ENCODE results near the gene ZBTB32.

Gene ZBTB32

GRCh38 chr19:35746531-35746930, 42.2 kb downstream of the ZBTB32 start:
- no peak overlapping the region for H3K4ac ChIP-seq (ENCODE audit: low read depth, low read length)
- no peak overlapping the region for H4K5ac ChIP-seq (ENCODE audit: low read length)
- no peak overlapping the region for H2BK15ac ChIP-seq (replicated peaks; ENCODE audit: low read depth)
- H3K4me1 ChIP-seq (ENCODE audit: control insufficient read depth, low read depth, low read length) = no peaks in the 10 kb centered on the region
- H3K27ac ChIP-seq (ENCODE audit: low read depth, low read length) = no peak overlapping the region
- no peak overlapping the region for H2AK5ac ChIP-seq (ENCODE audit: low read length)
- H3K36me3 ChIP-seq (ENCODE audit: control insufficient read depth, insufficient read depth, low read length) = no peaks in the 10 kb centered on the region
- H3K79me1 ChIP-seq (ENCODE audit: low read length) = no peaks in the 10 kb centered on the region
- H2BK120ac ChIP-seq (ENCODE audit: low read depth, low read length) = no peak overlapping the region
- H3K4me3 ChIP-seq (ENCODE audit: low read length) = no peak overlapping the region
- no peaks in the 10 kb centered on the region for H3K79me2 ChIP-seq (ENCODE audit: control insufficient read depth, insufficient read depth, low read length)
- no peak for DNase-seq
- no peaks in the 10 kb centered on the region for H3K27me3 ChIP-seq (ENCODE audit: insufficient read depth, low read length, poor library complexity)
- peak overlapping the region; percentile 75 for H3K56ac ChIP-seq (ENCODE audit: low read length)
- no CpG with 5 or more reads among the region's 5 CpGs for WGBS (ENCODE audit: extremely low coverage, insufficient coverage, low lambda C conversion rate)
- H2BK5ac ChIP-seq (ENCODE audit: low read length) = no peak overlapping the region
- no peak overlapping the region for H3K23ac ChIP-seq (ENCODE audit: low read length)
- peak overlapping the region; percentile 93 for H3K4me2 ChIP-seq (ENCODE audit: low read length)
- no peak overlapping the region for H4K8ac ChIP-seq (ENCODE audit: low read depth, low read length)
- H3K9ac ChIP-seq (ENCODE audit: low read length) = peak overlapping the region; percentile 90
- H3K18ac ChIP-seq (ENCODE audit: low read length) = no peak overlapping the region

DNA sequence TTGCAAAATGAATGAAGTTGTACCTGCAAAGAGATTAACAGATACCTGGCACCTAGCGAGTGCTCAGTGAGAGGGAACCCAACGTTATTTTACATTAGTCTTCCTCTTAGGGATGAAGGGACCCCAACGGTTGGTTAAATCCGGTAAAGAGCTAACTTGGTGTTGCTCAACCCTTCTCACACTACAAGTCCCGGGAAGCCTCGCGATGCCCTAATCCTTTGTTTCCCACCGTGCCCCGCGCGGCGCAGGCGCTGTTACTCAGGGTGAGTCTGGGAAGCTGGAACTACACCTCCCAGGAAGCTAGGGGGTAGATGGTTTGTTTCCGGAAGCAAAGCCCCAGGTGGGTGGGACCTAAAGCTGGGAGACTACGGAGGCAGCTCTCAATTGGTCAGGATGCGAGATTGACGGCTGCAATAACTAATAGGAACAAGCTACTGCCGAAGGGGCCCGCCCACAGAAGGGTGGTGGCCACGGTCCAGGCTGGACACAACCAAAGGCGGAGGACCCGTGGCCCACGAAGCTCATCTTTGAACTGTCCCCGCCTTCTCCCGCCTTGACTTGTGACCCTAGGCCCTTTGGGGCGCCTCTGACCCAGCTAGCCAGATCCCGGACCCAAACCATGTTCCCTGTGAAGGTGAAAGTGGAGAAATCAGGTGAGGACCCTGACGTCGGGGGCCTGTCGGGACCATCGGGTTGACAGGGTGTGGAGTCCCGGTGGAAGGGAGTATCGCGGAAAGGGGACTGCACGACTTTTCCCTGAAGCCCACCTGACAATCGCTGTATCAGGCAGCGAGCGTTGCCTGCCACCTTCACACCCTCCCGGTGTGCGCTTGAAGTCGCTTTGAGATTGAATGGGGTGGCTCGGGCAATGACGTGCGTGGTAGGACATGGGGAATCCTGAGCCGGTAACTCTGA, 44.0 kb downstream of the ZBTB32 start, which contains the start of gene LIN37:
Gene LIN37, plus strand, starts transcription at position 471 of the 915 bp plus-strand sequence. Its CDS starts 149 bp downstream, at position 620.
- H3K79me2 ChIP-seq (ENCODE audit: control insufficient read depth, insufficient read depth, low read length) = no peaks in the 10 kb centered on the region
- H3K9ac ChIP-seq (ENCODE audit: low read length) = peak within 1 kb of the TSS; percentile 85
- H3K23ac ChIP-seq (ENCODE audit: low read length) = no peak within 1 kb of the TSS
- no peak within 1 kb of the TSS for H3K18ac ChIP-seq (ENCODE audit: low read length)
- no peaks in the 10 kb centered on the region for H3K4me1 ChIP-seq (ENCODE audit: control insufficient read depth, low read depth, low read length)
- no peak within 1 kb of the TSS for H2AK5ac ChIP-seq (ENCODE audit: low read length)
- H3K4me3 ChIP-seq (ENCODE audit: low read length) = peak within 1 kb of the TSS; percentile 95
- peak; percentile 100 for DNase-seq
- no peak within 1 kb of the TSS for H2BK5ac ChIP-seq (ENCODE audit: low read length)
- no peaks in the 10 kb centered on the region for H3K36me3 ChIP-seq (ENCODE audit: control insufficient read depth, insufficient read depth, low read length)
- no peak within 1 kb of the TSS for H3K27ac ChIP-seq (ENCODE audit: low read depth, low read length)
- peak within 1 kb of the TSS; percentile 94 for H3K56ac ChIP-seq (ENCODE audit: low read length)
- H3K4ac ChIP-seq (ENCODE audit: low read depth, low read length) = no peak within 1 kb of the TSS
- no CpG with 5 or more reads among the region's 45 CpGs for WGBS (ENCODE audit: extremely low coverage, insufficient coverage, low lambda C conversion rate)
- no peak within 1 kb of the TSS for H2BK120ac ChIP-seq (ENCODE audit: low read depth, low read length)
- H4K8ac ChIP-seq (ENCODE audit: low read depth, low read length) = no peak within 1 kb of the TSS
- no peaks in the 10 kb centered on the region for H3K79me1 ChIP-seq (ENCODE audit: low read length)
- no peak within 1 kb of the TSS for H4K5ac ChIP-seq (ENCODE audit: low read length)
- no peaks in the 10 kb centered on the region for H3K27me3 ChIP-seq (ENCODE audit: insufficient read depth, low read length, poor library complexity)
- peak within 1 kb of the TSS; percentile 99 for H3K4me2 ChIP-seq (ENCODE audit: low read length)
- H2BK15ac ChIP-seq (replicated peaks; ENCODE audit: low read depth) = no peak within 1 kb of the TSS

DNA sequence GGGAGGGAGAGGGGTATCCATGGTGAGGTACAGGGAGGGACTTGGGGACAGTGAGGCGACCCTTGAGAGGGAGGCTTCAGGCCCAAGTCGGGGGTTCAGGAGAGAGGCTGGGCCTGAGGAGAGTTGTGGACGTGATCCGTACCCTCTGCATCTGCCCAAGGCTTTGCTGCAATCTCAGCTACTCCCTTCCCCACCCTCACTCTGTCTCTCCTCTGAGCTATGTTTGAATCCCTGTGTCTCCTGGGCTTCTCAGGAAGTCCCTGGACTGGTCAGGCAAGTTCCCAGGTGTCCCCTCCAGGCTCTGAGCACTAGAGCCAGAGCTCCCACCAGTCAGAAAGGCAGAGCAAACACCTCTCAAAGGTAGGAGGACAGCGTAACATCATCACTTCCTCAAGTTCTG, 45.8 kb downstream of the ZBTB32 start:
- Histone ChIP-seq H3K9ac (ENCODE audit: low read length) (no peak overlapping the region), H3K4me2 (ENCODE audit: low read length) (no peak overlapping the region), H3K36me3 (ENCODE audit: control insufficient read depth, insufficient read depth, low read length) (no peaks in the 10 kb centered on the region), H2BK120ac (ENCODE audit: low read depth, low read length) (no peak overlapping the region), H4K8ac (ENCODE audit: low read depth, low read length) (no peak overlapping the region), H3K56ac (ENCODE audit: low read length) (no peak overlapping the region), H3K23ac (ENCODE audit: low read length) (no peak overlapping the region), H2AK5ac (ENCODE audit: low read length) (no peak overlapping the region), H3K18ac (ENCODE audit: low read length) (no peak overlapping the region), H2BK15ac (replicated peaks; ENCODE audit: low read depth) (no peak overlapping the region), H4K5ac (ENCODE audit: low read length) (no peak overlapping the region), H3K27me3 (ENCODE audit: insufficient read depth, low read length, poor library complexity) (no peaks in the 10 kb centered on the region), H2BK5ac (ENCODE audit: low read length) (no peak overlapping the region), H3K27ac (ENCODE audit: low read depth, low read length) (no peak overlapping the region), H3K79me1 (ENCODE audit: low read length) (no peaks in the 10 kb centered on the region), H3K79me2 (ENCODE audit: control insufficient read depth, insufficient read depth, low read length) (no peaks in the 10 kb centered on the region), H3K4me1 (ENCODE audit: control insufficient read depth, low read depth, low read length) (no peaks in the 10 kb centered on the region), H3K4ac (ENCODE audit: low read depth, low read length) (no peak overlapping the region), H3K4me3 (ENCODE audit: low read length) (no peak overlapping the region)
- no CpG with 5 or more reads among the region's 5 CpGs for WGBS (ENCODE audit: extremely low coverage, insufficient coverage, low lambda C conversion rate)
- DNase-seq = no peak

DNA sequence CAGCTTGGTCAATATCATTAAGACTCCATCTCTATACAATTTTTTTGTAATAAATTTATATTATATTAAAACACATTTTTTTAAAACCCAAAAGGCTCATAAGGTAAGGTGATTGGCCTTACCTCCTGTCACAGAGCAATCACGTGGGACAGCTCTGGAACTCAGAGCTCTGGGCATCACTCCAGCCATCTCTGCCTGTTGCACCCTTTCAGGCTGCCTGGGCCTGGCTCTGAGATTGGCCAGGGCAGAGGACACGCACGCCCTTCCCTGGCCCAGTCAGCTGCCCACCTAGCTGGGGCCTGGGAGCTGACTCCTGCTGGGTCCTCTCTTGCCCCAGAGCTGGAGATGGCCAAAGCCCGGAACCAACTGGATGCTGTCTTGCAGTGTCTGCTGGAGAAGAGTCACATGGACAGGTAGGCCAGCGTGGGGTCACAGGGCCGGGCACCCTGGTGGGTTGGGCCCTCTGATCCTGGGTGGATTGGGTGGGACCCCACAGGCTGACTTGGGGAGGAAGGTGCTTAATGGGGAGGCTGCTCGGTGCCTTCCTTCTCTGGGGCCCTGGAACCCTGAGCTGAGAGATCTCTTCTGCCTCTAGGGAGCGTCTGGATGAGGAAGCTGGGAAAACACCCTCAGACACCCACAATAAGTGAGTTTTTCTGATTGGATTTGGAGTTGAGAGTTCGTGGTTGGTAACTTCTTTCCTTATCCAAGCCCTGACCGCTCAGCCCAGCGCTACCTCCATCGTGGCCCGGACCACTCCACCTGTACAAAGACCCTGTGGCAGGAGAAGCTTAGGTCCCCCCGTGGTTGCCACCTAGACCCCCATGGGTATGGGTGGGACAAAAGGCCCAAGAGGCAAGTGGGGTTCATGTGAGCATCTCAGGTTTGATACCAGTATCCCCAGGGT, 47.7 kb downstream of the ZBTB32 start:
- Histone ChIP-seq H2BK15ac (replicated peaks; ENCODE audit: low read depth) (no peak overlapping the region), H4K8ac (ENCODE audit: low read depth, low read length) (no peak overlapping the region), H3K27ac (ENCODE audit: low read depth, low read length) (no peak overlapping the region), H3K36me3 (ENCODE audit: control insufficient read depth, insufficient read depth, low read length) (no peaks in the 10 kb centered on the region), H3K9ac (ENCODE audit: low read length) (no peak overlapping the region), H2AK5ac (ENCODE audit: low read length) (no peak overlapping the region), H3K4me1 (ENCODE audit: control insufficient read depth, low read depth, low read length) (no peaks in the 10 kb centered on the region), H3K4me2 (ENCODE audit: low read length) (no peak overlapping the region), H3K56ac (ENCODE audit: low read length) (no peak overlapping the region), H3K4ac (ENCODE audit: low read depth, low read length) (no peak overlapping the region), H3K23ac (ENCODE audit: low read length) (no peak overlapping the region), H4K5ac (ENCODE audit: low read length) (no peak overlapping the region), H2BK5ac (ENCODE audit: low read length) (no peak overlapping the region), H3K4me3 (ENCODE audit: low read length) (no peak overlapping the region), H3K27me3 (ENCODE audit: insufficient read depth, low read length, poor library complexity) (no peaks in the 10 kb centered on the region), H3K18ac (ENCODE audit: low read length) (no peak overlapping the region), H2BK120ac (ENCODE audit: low read depth, low read length) (no peak overlapping the region), H3K79me2 (ENCODE audit: control insufficient read depth, insufficient read depth, low read length) (no peaks in the 10 kb centered on the region), H3K79me1 (ENCODE audit: low read length) (no peaks in the 10 kb centered on the region)
- no CpG with 5 or more reads among the region's 14 CpGs for WGBS (ENCODE audit: extremely low coverage, insufficient coverage, low lambda C conversion rate)
- DNase-seq = no peak

DNA sequence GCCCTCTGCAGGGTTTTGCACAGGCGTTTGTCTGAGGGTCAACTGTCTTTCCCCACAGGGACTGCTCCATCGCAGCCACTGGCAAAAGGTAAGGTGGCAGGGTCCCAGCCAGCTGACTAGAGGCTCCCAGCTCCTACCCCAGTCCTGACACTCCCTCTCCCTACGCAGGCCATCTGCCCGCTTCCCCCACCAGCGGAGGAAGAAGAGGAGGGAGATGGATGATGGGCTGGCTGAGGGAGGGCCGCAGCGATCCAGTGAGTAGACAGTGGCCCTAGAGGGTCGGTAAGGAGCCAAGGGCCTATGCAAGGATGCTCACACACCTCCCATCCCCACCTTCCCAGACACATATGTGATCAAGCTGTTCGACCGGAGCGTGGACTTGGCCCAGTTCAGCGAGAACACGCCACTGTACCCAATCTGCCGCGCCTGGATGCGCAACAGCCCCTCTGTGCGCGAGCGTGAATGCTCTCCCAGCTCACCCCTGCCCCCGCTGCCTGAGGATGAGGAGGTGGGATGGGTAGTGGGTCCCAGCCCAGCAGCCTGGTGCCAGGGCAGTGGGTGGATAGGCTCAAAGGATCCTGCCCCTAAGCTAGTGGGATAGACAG, 48.5 kb downstream of the ZBTB32 start:
- H2AK5ac ChIP-seq (ENCODE audit: low read length) = no peak overlapping the region
- no peak overlapping the region for H2BK120ac ChIP-seq (ENCODE audit: low read depth, low read length)
- no peak overlapping the region for H2BK5ac ChIP-seq (ENCODE audit: low read length)
- H3K23ac ChIP-seq (ENCODE audit: low read length) = no peak overlapping the region
- no peaks in the 10 kb centered on the region for H3K27me3 ChIP-seq (ENCODE audit: insufficient read depth, low read length, poor library complexity)
- WGBS (ENCODE audit: extremely low coverage, insufficient coverage, low lambda C conversion rate) = no CpG with 5 or more reads among the region's 20 CpGs
- H3K79me1 ChIP-seq (ENCODE audit: low read length) = no peaks in the 10 kb centered on the region
- no peak overlapping the region for H2BK15ac ChIP-seq (replicated peaks; ENCODE audit: low read depth)
- no peak overlapping the region for H4K8ac ChIP-seq (ENCODE audit: low read depth, low read length)
- H4K5ac ChIP-seq (ENCODE audit: low read length) = no peak overlapping the region
- H3K4me2 ChIP-seq (ENCODE audit: low read length) = no peak overlapping the region
- H3K4ac ChIP-seq (ENCODE audit: low read depth, low read length) = no peak overlapping the region
- DNase-seq = no peak
- H3K36me3 ChIP-seq (ENCODE audit: control insufficient read depth, insufficient read depth, low read length) = no peaks in the 10 kb centered on the region
- no peak overlapping the region for H3K4me3 ChIP-seq (ENCODE audit: low read length)
- no peak overlapping the region for H3K56ac ChIP-seq (ENCODE audit: low read length)
- no peak overlapping the region for H3K18ac ChIP-seq (ENCODE audit: low read length)
- no peak overlapping the region for H3K27ac ChIP-seq (ENCODE audit: low read depth, low read length)
- no peak overlapping the region for H3K9ac ChIP-seq (ENCODE audit: low read length)
- H3K79me2 ChIP-seq (ENCODE audit: control insufficient read depth, insufficient read depth, low read length) = no peaks in the 10 kb centered on the region
- no peaks in the 10 kb centered on the region for H3K4me1 ChIP-seq (ENCODE audit: control insufficient read depth, low read depth, low read length)

Measured in mesendoderm (in vitro differentiated cells).